Gastrocnemius medialis (tissue), 4 donors: Measurements from ENCODE around the gene CLVS2.

Experiments
- CTCF ChIP-seq, 5 experiments: fragments of 450-650 bp in 3 of 5; fragments of 200-600 bp in 2 of 5; sonication (generic) in 2 of 5; IDR thresholded peaks in 4 of 5; conservative IDR thresholded peaks in 1 of 5; 1 replicate in 4 of 5; 2 replicates in 1 of 5; pipeline ENCODE4 v1.5.1; 2016 to 2019; ENCODE audit warnings: antibody characterized with exemption in 5 of 5, mild to moderate bottlenecking in 3 of 5, moderate library complexity in 3 of 5
- POLR2A ChIP-seq, 2 donors: fragments of 450-650 bp; IDR thresholded peaks; one replicate each; pipeline ENCODE4 v1.6.1; 2017; ENCODE audit warnings: antibody characterized with exemption in 2 of 2, mild to moderate bottlenecking in 2 of 2, moderate library complexity in 2 of 2

- TF ChIP-seq CTCF (IDR thresholded peaks at IDR 0.05 in 4 of 5, conservative IDR thresholded peaks at IDR 0.05 in 1 of 5) (no peak), POLR2A (IDR thresholded peaks at IDR 0.05) (no peak)
Measured at GRCh38 chr6:123027408-123027807, 31.4 kb downstream of the CLVS2 start.
